AG04450 (cell line): ENCODE measurements around the gene ACTRT2. TPM values are rescaled to one million over a fixed set of nuclear protein-coding genes. Genes with fewer than 3 reads are reported as not detected.

Experiments
- CTCF ChIA-PET: fragments of 300-600, 350-600 bp; formaldehyde crosslinking; extraction: SDS; loops from one replicate; lab custom pipeline; 2022; ENCODE audit warnings: antibody characterized with exemption, inconsistent platforms; lab: Charles Lee
- POLR2A ChIA-PET: fragments of 350-600 bp; formaldehyde crosslinking; extraction: SDS; loops from one replicate; lab custom pipeline; 2021; ENCODE audit warnings: antibody characterized with exemption, inconsistent platforms; lab: Yijun Ruan, JAX
- DNase-seq: peaks from one replicate; pipeline ENCODE4 v3.0.0-alpha.2; 2011; ENCODE audit warnings: low read depth, low spot score
- H3K27ac ChIP-seq: one replicate; pipeline ENCODE4 v1.5.1; 2012; ENCODE audit warnings: low read depth, low read length, control low read depth
- H3K27me3 ChIP-seq: one replicate; pipeline ENCODE4 v1.6.0; 2012; ENCODE audit warnings: low read length; ENCODE audit not compliant: control insufficient read depth, insufficient read depth
- H3K4me3 ChIP-seq: 2 replicates; pipeline ENCODE4 v1.5.1; 2011; ENCODE audit warnings: mild to moderate bottlenecking, low read depth, low read length, control low read depth
- H3K9me3 ChIP-seq: 2 replicates; pipeline ENCODE4 v1.5.1; 2012; ENCODE audit warnings: low read length; ENCODE audit not compliant: control insufficient read depth, insufficient read depth
- polyA minus RNA-seq: library from RNA; depleted of rRNA, polyadenylated mRNA; stranded (reverse); fragments of >200 nt; gene quantifications from 2 replicates; pipeline ENCODE4 v1.2.3, GENCODE V29; 2011; rRNA and poly(A)+ RNA removed
- polyA plus RNA-seq: library from polyadenylated mRNA; depleted of rRNA; stranded (reverse); fragments of >200 nt; gene quantifications from 2 replicates; pipeline ENCODE4 v1.2.3, GENCODE V29; 2011; rRNA removed
- TF ChIP-seq, protein P1 (sequence below): IDR thresholded peaks from 2 replicates; pipeline ENCODE4 v1.5.1; 2011; ENCODE audit warnings: low read depth, low read length, control low read depth, inconsistent platforms

The ACTRT2 gene
- polyA plus RNA-seq (not detected in 2 replicates), polyA minus RNA-seq (not detected in 2 replicates)

DNA sequence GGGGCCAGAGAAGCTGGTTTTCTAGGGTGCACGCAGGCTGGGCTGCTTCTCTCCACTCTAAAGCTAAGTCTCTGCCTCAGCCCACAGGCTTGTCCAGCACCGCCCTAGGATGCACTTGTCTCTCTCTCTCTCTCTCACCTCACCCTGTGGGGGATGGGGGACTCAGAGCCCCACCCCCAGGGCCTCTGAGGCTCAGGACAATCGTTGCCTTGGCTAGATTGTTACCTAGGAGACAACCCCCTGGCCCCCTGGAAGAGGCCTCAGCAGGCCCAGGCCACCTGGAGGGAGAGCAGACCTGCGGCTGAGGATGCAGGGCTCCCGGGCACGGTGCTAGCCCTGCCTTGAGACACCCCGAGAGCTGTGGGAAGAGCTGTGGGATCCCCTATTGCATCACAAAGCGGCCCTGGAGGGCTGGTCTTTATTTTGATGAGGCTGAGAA is at the start of gene ACTRT2:
Gene ACTRT2 (plus strand): TSS at position 235 of the 439 bp plus-strand sequence. CDS start 220 bp downstream, outside the sequence.
- Histone ChIP-seq H3K27me3 (no peaks in the 10 kb centered on the region), H3K4me3 (no peak within 1 kb of the TSS), H3K27ac (no peak within 1 kb of the TSS), H3K9me3 (peaks cover 64% of the 10 kb centered on the region)
- ChIA-PET POLR2A (no interaction called here), CTCF (no interaction called here)
- DNase-seq, result no peak
- TF ChIP-seq, protein P1, sequence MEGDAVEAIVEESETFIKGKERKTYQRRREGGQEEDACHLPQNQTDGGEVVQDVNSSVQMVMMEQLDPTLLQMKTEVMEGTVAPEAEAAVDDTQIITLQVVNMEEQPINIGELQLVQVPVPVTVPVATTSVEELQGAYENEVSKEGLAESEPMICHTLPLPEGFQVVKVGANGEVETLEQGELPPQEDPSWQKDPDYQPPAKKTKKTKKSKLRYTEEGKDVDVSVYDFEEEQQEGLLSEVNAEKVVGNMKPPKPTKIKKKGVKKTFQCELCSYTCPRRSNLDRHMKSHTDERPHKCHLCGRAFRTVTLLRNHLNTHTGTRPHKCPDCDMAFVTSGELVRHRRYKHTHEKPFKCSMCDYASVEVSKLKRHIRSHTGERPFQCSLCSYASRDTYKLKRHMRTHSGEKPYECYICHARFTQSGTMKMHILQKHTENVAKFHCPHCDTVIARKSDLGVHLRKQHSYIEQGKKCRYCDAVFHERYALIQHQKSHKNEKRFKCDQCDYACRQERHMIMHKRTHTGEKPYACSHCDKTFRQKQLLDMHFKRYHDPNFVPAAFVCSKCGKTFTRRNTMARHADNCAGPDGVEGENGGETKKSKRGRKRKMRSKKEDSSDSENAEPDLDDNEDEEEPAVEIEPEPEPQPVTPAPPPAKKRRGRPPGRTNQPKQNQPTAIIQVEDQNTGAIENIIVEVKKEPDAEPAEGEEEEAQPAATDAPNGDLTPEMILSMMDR, result no peak

DNA sequence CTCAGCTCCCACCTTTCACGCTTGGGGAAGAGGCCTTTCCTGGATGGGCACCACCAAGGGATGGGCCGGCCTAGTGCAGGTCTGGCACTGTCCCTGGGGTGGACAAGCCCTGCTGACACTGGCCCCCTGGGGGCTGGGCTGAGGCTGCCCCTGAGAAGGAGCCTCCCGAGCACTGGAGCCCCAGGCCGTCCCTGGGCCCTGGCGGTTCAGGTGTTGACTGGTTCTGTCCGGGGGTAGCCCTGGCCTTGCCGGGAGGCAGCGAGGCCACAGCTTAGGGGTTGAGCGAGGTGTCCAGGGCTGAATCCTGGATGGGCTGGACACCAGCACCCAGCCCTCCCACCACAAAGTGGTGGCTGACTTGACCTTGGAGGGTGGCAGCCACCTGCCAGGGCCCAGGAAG is 49.7 kb upstream of the ACTRT2 start:
- no peak overlapping the region for H3K27ac ChIP-seq
- CTCF ChIA-PET, result no interaction called here
- DNase-seq, result no peak
- no peak overlapping the region for H3K4me3 ChIP-seq
- TF ChIP-seq, protein P1, result no peak
- POLR2A ChIA-PET, result no interaction called here
- no peaks in the 10 kb centered on the region for H3K27me3 ChIP-seq
- peaks cover 97% of the 10 kb centered on the region for H3K9me3 ChIP-seq

DNA sequence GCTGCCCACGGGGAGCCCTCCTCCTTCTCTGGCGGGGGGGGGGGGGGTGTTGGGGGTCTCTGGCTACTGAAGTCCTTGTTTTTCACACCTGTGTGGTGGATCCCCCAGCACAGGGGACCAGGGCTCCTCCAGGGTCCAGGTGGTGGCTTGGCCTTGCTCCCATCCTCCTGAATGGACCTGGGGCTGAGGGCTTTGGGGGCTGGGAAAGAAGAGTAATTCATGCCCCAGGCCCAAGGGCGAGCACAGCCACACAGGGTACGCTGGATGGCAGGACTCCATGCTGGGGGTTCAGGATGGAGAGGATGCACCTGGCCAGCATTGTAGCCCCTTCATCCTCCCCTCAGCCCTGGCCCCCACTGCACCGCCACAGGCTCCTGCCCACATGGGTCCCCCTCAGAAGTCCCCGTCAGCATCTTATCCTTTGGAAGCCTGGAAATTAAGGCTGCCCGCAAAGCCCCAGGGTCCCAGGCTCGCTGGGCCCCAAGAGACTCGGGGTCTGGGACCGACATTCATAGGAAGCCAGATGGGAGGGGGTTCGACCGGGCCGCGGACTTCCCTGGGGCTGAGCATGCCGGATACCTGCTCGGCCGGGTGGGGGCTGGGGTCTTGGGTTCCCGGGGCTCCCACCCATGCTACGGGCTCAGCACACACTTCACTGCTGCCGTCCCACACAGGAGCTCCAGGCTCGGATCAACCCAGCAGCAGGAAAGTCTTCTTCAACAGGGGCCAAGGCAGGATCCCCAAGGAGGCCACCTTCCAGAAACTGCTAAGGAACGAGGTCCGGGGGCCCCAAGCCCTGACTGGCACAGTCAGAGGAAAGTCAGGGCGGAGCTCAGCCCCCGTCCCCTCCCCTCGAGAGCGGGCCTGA is 49.0 kb upstream of the ACTRT2 start:
- ChIA-PET CTCF (no interaction called here), POLR2A (no interaction called here)
- H3K27ac ChIP-seq, result no peak overlapping the region
- H3K4me3 ChIP-seq, result no peak overlapping the region
- no peak for DNase-seq
- TF ChIP-seq, protein P1, result no peak
- H3K27me3 ChIP-seq, result no peaks in the 10 kb centered on the region
- peaks cover 95% of the 10 kb centered on the region for H3K9me3 ChIP-seq

DNA sequence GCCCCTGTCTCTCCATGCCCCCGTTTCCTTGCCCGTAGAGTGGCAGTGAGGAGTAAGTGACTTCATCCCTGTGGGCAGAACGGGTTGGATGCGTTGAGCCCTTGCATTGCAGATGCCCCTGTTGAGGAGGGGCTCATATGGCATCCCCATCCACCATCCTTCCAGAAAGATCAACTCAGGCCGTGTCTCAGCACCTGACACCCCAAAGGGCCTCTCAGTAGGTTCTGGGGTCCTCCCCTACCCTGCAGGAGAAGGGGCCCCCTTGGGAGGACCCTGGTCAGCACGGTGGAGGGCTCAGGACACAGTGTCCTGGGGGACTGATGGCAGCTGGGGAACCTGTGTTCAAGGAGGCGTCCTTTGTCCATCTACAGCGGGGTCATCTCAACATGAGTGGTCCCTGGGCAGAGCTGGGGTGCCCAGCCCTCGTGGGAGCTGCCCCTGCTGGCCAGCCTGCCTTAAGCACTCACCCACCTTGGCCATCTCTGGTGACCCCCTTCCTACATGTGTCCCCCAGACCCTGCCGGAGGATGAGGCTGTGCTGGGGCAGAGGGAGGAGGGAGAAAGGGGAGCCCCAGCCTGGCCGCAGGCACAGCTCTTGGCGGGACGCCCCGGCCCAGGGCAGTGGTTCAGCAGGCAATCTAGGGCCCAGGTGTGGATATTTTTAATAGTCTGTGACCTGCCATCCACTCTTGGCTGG is 48.2 kb upstream of the ACTRT2 start:
- H3K27ac ChIP-seq, result no peak overlapping the region
- no peak for DNase-seq
- no peaks in the 10 kb centered on the region for H3K27me3 ChIP-seq
- ChIA-PET POLR2A (no interaction called here), CTCF (no interaction called here)
- H3K9me3 ChIP-seq, result peaks cover 95% of the 10 kb centered on the region
- no peak overlapping the region for H3K4me3 ChIP-seq
- TF ChIP-seq, protein P1, result no peak
